Endothelial cell of umbilical vein (primary cell): ENCODE data around the gene ASGR2. TPM values are rescaled to one million over a fixed set of nuclear protein-coding genes. Genes with fewer than 3 reads are reported as not detected.

Source experiments
- BruUV-seq: library from RNA; stranded (reverse); fragments of 400-500 nt; replicated peaks from 2 replicates; lab custom pipeline; 2021; lab: Mats Ljungman, UMichigan
- CTCF ChIA-PET: fragments of 300-600, 350-600 bp; sonication (Branson Sonifier 250); formaldehyde crosslinking; loops from one replicate; lab custom pipeline; 2021; ENCODE audit warnings: antibody characterized with exemption, inconsistent platforms; lab: Charles Lee
- POLR2A ChIA-PET: fragments of 300-600, 350-600 bp; sonication (Branson Sonifier 250); formaldehyde crosslinking; loops from one replicate; lab custom pipeline; 2021; ENCODE audit warnings: antibody characterized with exemption, inconsistent platforms; lab: Charles Lee
- DNase-seq: peaks from one replicate; pipeline ENCODE4 v3.0.0-alpha.2; 2011; ENCODE audit warnings: low read depth, low spot score
- FAIRE-seq: peaks from 2 replicates; lab custom pipeline; 2011; peaks lifted over from hg19 to GRCh38; lab: Jason Lieb, UNC
- H2AFZ ChIP-seq: 2 replicates; pipeline ENCODE4 v1.6.0; 2012; ENCODE audit warnings: low read depth, low read length, control low read depth, inconsistent platforms
- H3K27ac ChIP-seq: 2 replicates; pipeline ENCODE4 v1.5.1; 2011; ENCODE audit warnings: low read depth, mild to moderate bottlenecking, control low read depth, low read length, moderate library complexity; ENCODE audit not compliant: insufficient read depth
- H3K27me3 ChIP-seq, 2 experiments: 2 replicates each; pipeline versions ENCODE4 v1.6.0 to v1.6.1; 2011; ENCODE audit warnings: low read length in 2 of 2, mixed read lengths in 1 of 2; ENCODE audit not compliant: control insufficient read depth in 2 of 2, insufficient read depth in 2 of 2
- H3K36me3 ChIP-seq, 2 experiments: 2 replicates in 1 of 2; 3 replicates in 1 of 2; pipeline ENCODE4 v1.5.1; 2011; ENCODE audit warnings: low read length in 2 of 2, mild to moderate bottlenecking in 1 of 2, moderate library complexity in 1 of 2; ENCODE audit not compliant: control insufficient read depth in 2 of 2, insufficient read depth in 2 of 2; ENCODE audit errors: extremely low read depth in 1 of 2
- H3K4me1 ChIP-seq: 3 replicates; pipeline ENCODE4 v1.5.1; 2011; ENCODE audit warnings: mild to moderate bottlenecking, low read length; ENCODE audit not compliant: control insufficient read depth, insufficient read depth; ENCODE audit errors: extremely low read depth
- H3K4me2 ChIP-seq: 2 replicates; pipeline ENCODE4 v1.6.1; 2011; ENCODE audit warnings: low read length, control low read depth, mixed read lengths; ENCODE audit not compliant: insufficient read depth
- H3K4me3 ChIP-seq, 3 experiments: fragments of 200-600 bp in 1 of 3; sonication (generic), shearing (Covaris generic) in 1 of 3; replicated peaks in 1 of 3; 2 replicates each; pipeline ENCODE4 v1.5.1; 2011 to 2016; ENCODE audit warnings: control low read depth in 3 of 3, low read length in 3 of 3, mild to moderate bottlenecking in 2 of 3, inconsistent platforms in 1 of 3, low read depth in 1 of 3, moderate library complexity in 1 of 3; ENCODE audit not compliant: insufficient read depth in 1 of 3
- H3K79me2 ChIP-seq: 2 replicates; pipeline ENCODE4 v1.6.0; 2012; ENCODE audit warnings: low read length, inconsistent platforms; ENCODE audit not compliant: control insufficient read depth, insufficient read depth
- H3K9ac ChIP-seq: replicated peaks from 2 replicates; pipeline ENCODE3; 2011; ENCODE audit warnings: low read length, control low read depth; ENCODE audit not compliant: insufficient read depth; ENCODE audit errors: extremely low read depth
- H3K9me1 ChIP-seq: replicated peaks from 3 replicates; pipeline ENCODE4 v1.6.0; 2011; ENCODE audit warnings: mild to moderate bottlenecking, low read length; ENCODE audit not compliant: control insufficient read depth, insufficient read depth; ENCODE audit errors: extremely low read depth
- H3K9me3 ChIP-seq: replicated peaks from 2 replicates; pipeline ENCODE4 v1.5.1; 2012; ENCODE audit warnings: low read length, inconsistent platforms; ENCODE audit not compliant: control insufficient read depth, insufficient read depth
- H4K20me1 ChIP-seq: replicated peaks from 2 replicates; pipeline ENCODE3; 2011; ENCODE audit warnings: mild to moderate bottlenecking, low read length; ENCODE audit not compliant: control insufficient read depth, insufficient read depth; ENCODE audit errors: extremely low read depth
- CTCF ChIP-seq, 2 donors: IDR thresholded peaks; 1 replicate in 1 of 2; 2 replicates in 1 of 2; pipeline ENCODE4 v1.5.1; 2011; ENCODE audit warnings: low read length in 2 of 2, mild to moderate bottlenecking in 2 of 2, moderate library complexity in 2 of 2, control low read depth in 1 of 2, inconsistent platforms in 1 of 2, low read depth in 1 of 2; ENCODE audit not compliant: insufficient read depth in 1 of 2; ENCODE audit errors: extremely low read depth in 1 of 2
- EZH2 ChIP-seq: IDR thresholded peaks from 2 replicates; pipeline ENCODE4 v1.6.1; 2012; ENCODE audit warnings: borderline replicate concordance, low read depth, mild to moderate bottlenecking, moderate library complexity, low read length, inconsistent platforms; ENCODE audit not compliant: severe bottlenecking
- FOS ChIP-seq: IDR thresholded peaks from 2 replicates; pipeline ENCODE4 v1.6.1; 2011; ENCODE audit warnings: mild to moderate bottlenecking, low read length, moderate library complexity, borderline replicate concordance; ENCODE audit not compliant: insufficient read depth
- GATA2 ChIP-seq: IDR thresholded peaks from 2 replicates; pipeline ENCODE4 v1.7.0; 2011; ENCODE audit warnings: low read depth, mild to moderate bottlenecking, moderate library complexity, mixed read lengths, low read length; ENCODE audit not compliant: insufficient read length, insufficient read depth
- JUN ChIP-seq: IDR thresholded peaks from 2 replicates; pipeline ENCODE4 v1.6.1; 2011; ENCODE audit warnings: borderline replicate concordance, low read depth; ENCODE audit not compliant: insufficient read length, insufficient read depth
- MAX ChIP-seq: IDR thresholded peaks from 2 replicates; pipeline ENCODE4 v1.6.1; 2011; ENCODE audit not compliant: insufficient read depth, insufficient read length
- MYC ChIP-seq: IDR thresholded peaks from one replicate; pipeline ENCODE4 v1.6.1; 2011; ENCODE audit warnings: mild to moderate bottlenecking, low read depth, low read length
- POLR2A ChIP-seq: IDR thresholded peaks from 2 replicates; pipeline ENCODE4 v1.6.1; 2012; ENCODE audit warnings: low read depth, mild to moderate bottlenecking, control low read depth, low read length
- POLR2AphosphoS5 ChIP-seq: IDR thresholded peaks from 2 replicates; pipeline ENCODE4 v1.6.1; 2012; ENCODE audit warnings: low read depth, mild to moderate bottlenecking, control low read depth, low read length, moderate library complexity; ENCODE audit not compliant: insufficient read depth
- dilution Hi-C: fragments of 300-500 bp; cut with MboI; formaldehyde crosslinking; loops from one replicate; pipeline ENCODE4 v1.15.0; 2019; ENCODE audit warnings: low sequenced_read_pairs; ENCODE audit not compliant: extremely low pct_ligation_motif_present
- intact Hi-C: fragments of 100-400 bp; cut with micrococcal nuclease; formaldehyde crosslinking; loops from one replicate; pipeline ENCODE4 v1.10.0; 2022
- polyA plus RNA-seq, 4 experiments: library from polyadenylated mRNA; depleted of rRNA in 3 of 4; stranded (reverse) in 3 of 4; unstranded in 1 of 4; fragments of >200 nt; gene quantifications; 2 replicates each; pipeline versions ENCODE4 v1.2.1 to v1.2.3, GENCODE V29; 2011 to 2012; ENCODE audit warnings: missing spikeins in 1 of 4
- total RNA-seq: library from RNA; stranded (reverse); gene quantifications from 2 replicates; pipeline ENCODE4 v1.2.3, GENCODE V29; 2021

ASGR2 gene
- total and polyA plus RNA-seq, 2 donors (not counting 3 experiments of a cell fraction or from before 2014, with no cell fraction given), result not detected

GRCh38 chr17:7139400-7139799, 24.8 kb upstream of the ASGR2 start:
- H3K79me2 ChIP-seq, result no peaks in the 10 kb centered on the region
- no peak overlapping the region for H3K4me2 ChIP-seq
- FAIRE-seq (no peak), DNase-seq (no peak)
- H3K27ac ChIP-seq, result no peak overlapping the region
- H3K9me1 ChIP-seq, result no peaks in the 10 kb centered on the region
- dilution Hi-C loops (no loop called here), intact Hi-C loops (loop anchor here (5.0 kb wide), 2 partner anchors 158 to 227 kb away; no protein-coding TSS in a partner anchor)
- H3K9me3 ChIP-seq, result no peaks in the 10 kb centered on the region
- H3K4me3 ChIP-seq, result no peak overlapping the region
- ChIA-PET CTCF (interaction anchor here (0.9 to 10.9 kb wide), 6 partner anchors 18 to 228 kb away, joined by 3 to 223 read pairs (median 5); no protein-coding TSS in a partner anchor), POLR2A (no interaction called here)
- H3K36me3 ChIP-seq, result no peaks in the 10 kb centered on the region
- peaks cover 0 to 4% of the 10 kb centered on the region in 2 experiments for H3K27me3 ChIP-seq
- H2AFZ ChIP-seq, result peak overlapping the region; percentile 38
- no peak for TF ChIP-seq MYC
- BruUV-seq, result no TSS peak
- H4K20me1 ChIP-seq, result no peaks in the 10 kb centered on the region
- H3K9ac ChIP-seq, result no peak overlapping the region
- H3K4me1 ChIP-seq, result peaks cover 4% of the 10 kb centered on the region

GRCh38 chr17:7138800-7139381, 24.3 kb upstream of the ASGR2 start:
- Histone ChIP-seq H3K9ac (no peak overlapping the region), H3K79me2 (no peaks in the 10 kb centered on the region), H3K9me1 (no peaks in the 10 kb centered on the region), H4K20me1 (no peaks in the 10 kb centered on the region), H3K9me3 (no peaks in the 10 kb centered on the region), H2AFZ (no peak overlapping the region), H3K27ac (no peak overlapping the region), H3K36me3 (no peaks in the 10 kb centered on the region), H3K4me2 (no peak overlapping the region), H3K4me1 (peaks cover 4% of the 10 kb centered on the region), H3K27me3 (peaks cover 0 to 2% of the 10 kb centered on the region in 2 experiments), H3K4me3 (no peak overlapping the region)
- no peak for TF ChIP-seq JUN
- no peak for TF ChIP-seq POLR2AphosphoS5
- TF ChIP-seq FOS, result no peak
- TF ChIP-seq POLR2A, result no peak
- no peak for TF ChIP-seq CTCF (IDR thresholded peaks at IDR 0.05; ENCODE audit: extremely low read depth in 1 of 2, insufficient read depth in 1 of 2, low read depth in 1 of 2, low read length in 2 of 2)
- no peak for TF ChIP-seq GATA2
- TF ChIP-seq MAX, result no peak
- no peak for TF ChIP-seq EZH2
- no peak for TF ChIP-seq MYC
- POLR2A ChIA-PET, result no interaction called here
- CTCF ChIA-PET, result interaction anchor here (0.9 to 10.9 kb wide), 8 partner anchors 19 to 228 kb away, joined by 3 to 223 read pairs (median 6); no protein-coding TSS in a partner anchor
- no TSS peak for BruUV-seq
- FAIRE-seq (peak; percentile 21), DNase-seq (no peak)
- intact Hi-C loops (loop anchor here (5.0 kb wide), 2 partner anchors 158 to 227 kb away; no protein-coding TSS in a partner anchor), dilution Hi-C loops (no loop called here)
